ENCODE data around the gene TDO2.

TDO2 gene

DNA sequence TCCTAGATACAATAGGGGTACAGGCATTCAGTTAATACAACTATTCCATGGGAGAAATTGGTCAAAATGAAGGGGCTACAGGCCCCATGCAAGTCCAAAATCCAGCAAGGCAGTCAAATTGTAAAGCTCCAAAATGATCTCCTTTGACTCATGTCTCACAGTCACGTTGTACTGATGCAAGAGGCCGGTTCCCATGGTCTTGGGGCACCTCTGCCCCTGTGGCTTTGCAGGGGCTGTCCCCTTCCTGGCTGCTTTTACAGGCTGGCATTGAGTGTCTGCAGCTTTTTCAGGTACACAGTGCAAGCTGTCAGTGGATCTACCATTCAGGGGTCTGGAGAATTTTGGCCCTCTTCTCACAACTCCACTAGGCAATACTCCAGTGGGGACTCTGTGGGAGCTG, 24.9 kb upstream of the TDO2 start:
- no peak for TF ChIP-seq CTCF (IDR thresholded peaks at IDR 0.05; ENCODE audit: low read depth, low read length)
- no peak for DNase-seq
- no peaks in the 10 kb centered on the region for H3K36me3 ChIP-seq
- H3K4me3 ChIP-seq (ENCODE audit: low read depth, low read length): no peak overlapping the region
- no peaks in the 10 kb centered on the region for H3K27me3 ChIP-seq (ENCODE audit: insufficient read depth, low read depth, severe bottlenecking)
- peaks cover 10% of the 10 kb centered on the region for H3K9me3 ChIP-seq (ENCODE audit: severe bottlenecking)
- H3K27ac ChIP-seq: no peak overlapping the region

- no peak for DNase-seq
- H3K27ac ChIP-seq: no peak overlapping the region
- H3K27me3 ChIP-seq (ENCODE audit: insufficient read depth, low read depth, severe bottlenecking): no peaks in the 10 kb centered on the region
- H3K9me3 ChIP-seq (ENCODE audit: severe bottlenecking): peaks cover 10% of the 10 kb centered on the region
- TF ChIP-seq CTCF (IDR thresholded peaks at IDR 0.05; ENCODE audit: low read depth, low read length): no peak
- H3K4me3 ChIP-seq (ENCODE audit: low read depth, low read length): no peak overlapping the region
- no peaks in the 10 kb centered on the region for H3K36me3 ChIP-seq
Observed at GRCh38 chr4:155879767-155880166, 23.7 kb upstream of the TDO2 start.

GRCh38 chr4:155881555-155881954, 21.9 kb upstream of the TDO2 start:
- H3K9me3 ChIP-seq (ENCODE audit: severe bottlenecking): no peaks in the 10 kb centered on the region
- no peak overlapping the region for H3K27ac ChIP-seq
- no peak for DNase-seq
- no peak overlapping the region for H3K4me3 ChIP-seq (ENCODE audit: low read depth, low read length)
- H3K27me3 ChIP-seq (ENCODE audit: insufficient read depth, low read depth, severe bottlenecking): no peaks in the 10 kb centered on the region
- H3K36me3 ChIP-seq: no peaks in the 10 kb centered on the region
- no peak for TF ChIP-seq CTCF (IDR thresholded peaks at IDR 0.05; ENCODE audit: low read depth, low read length)

GRCh38 chr4:155883895-155884294, 19.6 kb upstream of the TDO2 start:
- Histone ChIP-seq H3K36me3 (no peaks in the 10 kb centered on the region), H3K9me3 (ENCODE audit: severe bottlenecking) (no peaks in the 10 kb centered on the region), H3K4me3 (ENCODE audit: low read depth, low read length) (no peak overlapping the region), H3K27me3 (ENCODE audit: insufficient read depth, low read depth, severe bottlenecking) (no peaks in the 10 kb centered on the region), H3K27ac (no peak overlapping the region)
- DNase-seq: no peak
- no peak for TF ChIP-seq CTCF (IDR thresholded peaks at IDR 0.05; ENCODE audit: low read depth, low read length)

GRCh38 chr4:155885666-155886065, 17.8 kb upstream of the TDO2 start:
- H3K36me3 ChIP-seq: no peaks in the 10 kb centered on the region
- DNase-seq: no peak
- no peak overlapping the region for H3K27ac ChIP-seq
- no peaks in the 10 kb centered on the region for H3K27me3 ChIP-seq (ENCODE audit: insufficient read depth, low read depth, severe bottlenecking)
- TF ChIP-seq CTCF (IDR thresholded peaks at IDR 0.05; ENCODE audit: low read depth, low read length): no peak
- no peaks in the 10 kb centered on the region for H3K9me3 ChIP-seq (ENCODE audit: severe bottlenecking)
- no peak overlapping the region for H3K4me3 ChIP-seq (ENCODE audit: low read depth, low read length)

GRCh38 chr4:155887045-155887444, 16.5 kb upstream of the TDO2 start:
- no peak overlapping the region for H3K27ac ChIP-seq
- no peak for DNase-seq
- H3K36me3 ChIP-seq: no peaks in the 10 kb centered on the region
- H3K9me3 ChIP-seq (ENCODE audit: severe bottlenecking): peaks cover 3% of the 10 kb centered on the region
- H3K27me3 ChIP-seq (ENCODE audit: insufficient read depth, low read depth, severe bottlenecking): no peaks in the 10 kb centered on the region
- no peak for TF ChIP-seq CTCF (IDR thresholded peaks at IDR 0.05; ENCODE audit: low read depth, low read length)
- H3K4me3 ChIP-seq (ENCODE audit: low read depth, low read length): no peak overlapping the region

All from WERI-Rb-1 (cell line).